HL-60 (cell line): Measurements from ENCODE around the gene GATA6.
"Not testable (repeated sequence)": the region's sequence is repeated elsewhere in the genome, so short reads cannot be mapped to it uniquely, and the experiment has no call there.

Experiments used
- CTCF ChIP-seq: IDR thresholded peaks from one replicate; pipeline ENCODE4 v1.5.1; 2011; ENCODE audit warnings: low read length, control low read depth, inconsistent platforms; ENCODE audit not compliant: insufficient read depth
- POLR2AphosphoS5 ChIP-seq: IDR thresholded peaks from 2 replicates; pipeline ENCODE4 v1.6.1; 2012; ENCODE audit warnings: low read depth

- TF ChIP-seq CTCF, POLR2AphosphoS5: not testable (repeated sequence)
Observed at GRCh38 chr18:22196943-22197342, 27.6 kb downstream of the GATA6 start.
